Peyer's patch (tissue), 4 donors: ENCODE measurements around the gene AK6. TPM values are rescaled to one million over a fixed set of nuclear protein-coding genes. Genes with fewer than 3 reads are reported as not detected.
A peak's percentile ranks its signal among the peaks of the same experiment; 100 is the strongest.

ENCODE experiments used
- DNase-seq, 3 donors: peaks; one replicate each; pipeline ENCODE4 v3.0.0-alpha.2; 2017 to 2019
- H3K27ac ChIP-seq, 4 donors: fragments of 200-600 bp; sonication (generic); one replicate each; pipeline ENCODE4 v1.5.1; 2016 to 2019
- H3K27me3 ChIP-seq, 2 donors: fragments of 200-600 bp; sonication (generic); one replicate each; pipeline ENCODE4 v1.5.1; 2019
- H3K36me3 ChIP-seq, 3 donors: fragments of 200-600 bp; sonication (generic); one replicate each; pipeline ENCODE4 v1.5.1; 2016 to 2019
- H3K4me1 ChIP-seq, 4 donors: fragments of 200-600 bp; sonication (generic); one replicate each; pipeline ENCODE4 v1.5.1; 2016 to 2019
- H3K4me3 ChIP-seq, 4 donors: fragments of 200-600 bp; sonication (generic); 1 replicate in 3 of 4; 2 replicates in 1 of 4; pipeline ENCODE4 v1.5.1; 2016 to 2019; ENCODE audit warnings: mild to moderate bottlenecking in 1 of 4
- H3K9me3 ChIP-seq, 4 donors: fragments of 200-600 bp; sonication (generic); one replicate each; pipeline ENCODE4 v1.5.1; 2016 to 2019; ENCODE audit warnings: mild to moderate bottlenecking in 1 of 4
- CTCF ChIP-seq, 6 experiments: fragments of 450-650 bp in 4 of 6; fragments of 200-600 bp in 2 of 6; sonication (generic) in 1 of 6; IDR thresholded peaks; one replicate each; pipeline ENCODE4 v1.5.1; 2017 to 2019; ENCODE audit warnings: antibody characterized with exemption in 6 of 6, mild to moderate bottlenecking in 3 of 6, moderate library complexity in 1 of 6
- POLR2A ChIP-seq, 2 donors: fragments of 450-650 bp; IDR thresholded peaks; one replicate each; pipeline ENCODE4 v1.5.1; 2017; ENCODE audit warnings: antibody characterized with exemption in 2 of 2, mild to moderate bottlenecking in 2 of 2, moderate library complexity in 2 of 2
- total RNA-seq, 4 donors: library from RNA; depleted of rRNA; stranded (reverse); fragments of >200 nt; gene quantifications; one replicate each; pipeline ENCODE4 v1.1.0, GENCODE V29; 2016

Gene AK6
- total RNA-seq = 10 to 100 TPM in 2 of 4 donors, 1 to 10 TPM in 2; 5.0 to 31.0 (median 10.9) TPM

GRCh38 chr5:69369340-69370121 is at the start of gene AK6, which contains the start of the genes RAD17 and TAF9:
Gene AK6 (minus strand): TSS chr5:69369520. CDS start chr5:69369490, 30 bp downstream.
Gene RAD17 (plus strand): TSS chr5:69369818. CDS start chr5:69372209, 2,391 bp downstream.
Gene TAF9 (minus strand): TSS chr5:69369520. CDS start chr5:69365737, 3,783 bp downstream.
- TF ChIP-seq CTCF (IDR thresholded peaks at IDR 0.05) (peak in 1 of 6 experiments; percentile 1), POLR2A (IDR thresholded peaks at IDR 0.05) (peak; percentile 54 to 69)
- Histone ChIP-seq H3K27me3 (no peaks in the 10 kb centered on the region), H3K4me1 (peaks cover 0 to 29% (median 6%) of the 10 kb centered on the region in 4 donors), H3K4me3 (peak within 1 kb of the TSS; percentile 76 to 85 (median 79)), H3K9me3 (no peaks in the 10 kb centered on the region), H3K36me3 (peaks cover 0 to 22% (median 0%) of the 10 kb centered on the region in 3 donors), H3K27ac (peak within 1 kb of the TSS; percentile 92 to 98 (median 95))
- DNase-seq = peak; percentile 94 to 97 (median 96)

DNA sequence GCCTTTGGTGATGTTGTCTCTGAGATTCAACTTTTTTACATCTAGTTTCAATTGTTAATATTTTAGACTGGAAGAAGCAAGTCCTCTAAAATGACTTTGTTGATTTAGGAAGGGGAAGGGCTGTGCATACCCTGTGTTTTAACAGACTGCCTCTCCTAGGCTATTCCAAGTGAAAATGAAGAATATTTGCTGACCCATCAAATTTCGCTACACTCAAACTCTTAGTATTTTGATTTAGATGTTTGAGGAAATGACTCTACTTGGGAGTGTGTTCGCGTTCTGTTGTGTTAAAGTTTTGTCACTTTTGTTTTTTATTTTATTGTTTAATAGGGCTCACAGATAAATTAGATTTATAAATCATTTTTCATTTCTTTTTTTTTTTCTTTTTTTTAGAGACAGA is 49.2 kb upstream of the AK6 start:
- Histone ChIP-seq H3K4me3 (no peak overlapping the region), H3K9me3 (no peaks in the 10 kb centered on the region), H3K36me3 (peaks cover 0 to 16% (median 0%) of the 10 kb centered on the region in 3 donors), H3K27me3 (no peaks in the 10 kb centered on the region), H3K4me1 (no peaks in the 10 kb centered on the region), H3K27ac (no peak overlapping the region)
- TF ChIP-seq CTCF (IDR thresholded peaks at IDR 0.05) (no peak), POLR2A (IDR thresholded peaks at IDR 0.05) (no peak)
- DNase-seq = no peak

DNA sequence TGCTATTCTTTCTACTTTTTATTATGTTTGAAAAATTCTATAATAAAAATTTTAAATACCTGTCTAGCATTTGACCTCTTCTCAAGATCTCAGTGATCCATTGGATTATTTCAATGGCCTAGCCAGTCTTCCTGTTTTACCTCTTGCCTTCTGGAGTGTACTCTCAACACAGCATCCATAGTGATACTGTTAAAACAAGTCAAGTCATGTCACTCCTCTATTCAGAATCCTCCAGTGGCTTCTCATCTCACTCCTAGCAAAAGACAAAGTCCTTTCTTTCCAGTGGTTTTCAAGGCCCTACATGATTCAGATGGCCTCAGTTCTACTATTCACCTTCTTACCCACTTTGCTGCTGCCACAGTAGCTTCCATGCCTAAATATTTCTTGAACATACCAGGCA is 47.4 kb upstream of the AK6 start:
- no peak overlapping the region for H3K27ac ChIP-seq
- H3K27me3 ChIP-seq = no peaks in the 10 kb centered on the region
- H3K4me1 ChIP-seq = no peaks in the 10 kb centered on the region
- H3K36me3 ChIP-seq = peaks cover 0 to 18% (median 0%) of the 10 kb centered on the region in 3 donors
- TF ChIP-seq POLR2A (IDR thresholded peaks at IDR 0.05) (no peak), CTCF (IDR thresholded peaks at IDR 0.05) (no peak)
- no peak for DNase-seq
- H3K4me3 ChIP-seq = peak overlapping the region in 2 of 4 donors; percentile 78 to 88
- H3K9me3 ChIP-seq = no peaks in the 10 kb centered on the region

GRCh38 chr5:69416180-69416579 is 46.9 kb upstream of the AK6 start:
- DNase-seq = no peak
- no peaks in the 10 kb centered on the region for H3K27me3 ChIP-seq
- H3K9me3 ChIP-seq = no peaks in the 10 kb centered on the region
- peak overlapping the region in 3 of 4 donors; percentile 55 to 88 (median 78) for H3K4me3 ChIP-seq
- TF ChIP-seq POLR2A (IDR thresholded peaks at IDR 0.05) (no peak), CTCF (IDR thresholded peaks at IDR 0.05) (no peak)
- peak overlapping the region in 2 of 4 donors; percentile 90 to 96 for H3K27ac ChIP-seq
- no peaks in the 10 kb centered on the region for H3K4me1 ChIP-seq
- H3K36me3 ChIP-seq = peaks cover 0 to 21% (median 0%) of the 10 kb centered on the region in 3 donors

DNA sequence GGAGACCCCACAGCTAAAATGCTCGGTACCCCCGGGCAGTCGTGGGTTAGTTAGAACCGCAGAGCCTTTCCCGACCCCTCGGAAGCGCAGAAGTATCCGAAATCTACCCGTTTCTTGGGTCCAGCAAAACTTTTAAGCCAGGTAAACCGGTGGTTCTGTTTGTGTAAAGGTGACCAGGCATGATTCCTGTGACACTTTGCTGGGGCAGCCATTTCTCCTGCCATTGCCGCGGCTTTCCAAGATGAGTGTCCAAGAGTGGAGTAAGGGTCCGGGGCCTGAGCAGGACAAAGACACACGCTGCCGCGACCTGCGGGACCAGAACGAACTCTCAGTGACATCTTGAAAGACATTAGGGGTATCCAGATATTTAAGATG is 46.3 kb upstream of the AK6 start:
- peak overlapping the region; percentile 14 to 96 (median 80) for H3K27ac ChIP-seq
- H3K4me3 ChIP-seq = peak overlapping the region; percentile 47 to 88 (median 66)
- H3K9me3 ChIP-seq = no peaks in the 10 kb centered on the region
- TF ChIP-seq POLR2A (IDR thresholded peaks at IDR 0.05) = no peak
- TF ChIP-seq CTCF (IDR thresholded peaks at IDR 0.05) = no peak
- peak in 2 of 3 donors; percentile 58 to 62 for DNase-seq
- H3K4me1 ChIP-seq = no peaks in the 10 kb centered on the region
- no peaks in the 10 kb centered on the region for H3K27me3 ChIP-seq
- peaks cover 0 to 24% (median 0%) of the 10 kb centered on the region in 3 donors for H3K36me3 ChIP-seq
